ENCODE results near the gene MYDGF. TPM values are rescaled to one million over a fixed set of nuclear protein-coding genes. Genes with fewer than 3 reads are reported as not detected.
A peak's percentile ranks its signal among the peaks of the same experiment; 100 is the strongest.

Gene MYDGF
- total RNA-seq, 8 experiments from 2014 or later = 46.4 to 111 (median 69.0) TPM

GRCh38 chr19:4709440-4710280, 39.5 kb upstream of the MYDGF start:
- Histone ChIP-seq H3K4me3 (no peak overlapping the region), H3K27ac (no peak overlapping the region), H3K4me1 (replicated peaks in 1 of 2) (no peaks in the 10 kb centered on the region)
- 82 to 100% (median 96%) methylated on average over 1 to 12 of the region's 20 CpGs; no CpG with 5 or more reads in 2 of the 10 experiments for WGBS, 10 experiments
- no peak for ATAC-seq (replicated peaks in 6 of 8)
- in situ Hi-C loops (cut with MboI; ENCODE audit: low pct_unique_long_range_greater_than_20kb in 2 of 9, low sequenced_read_pairs in 9 of 9, unreplicated experiment in 9 of 9) = no loop called here

GRCh38 chr19:4707956-4708650, 38.0 kb upstream of the MYDGF start:
- no peak overlapping the region for H3K27ac ChIP-seq
- no peak overlapping the region for H3K4me3 ChIP-seq
- ATAC-seq (replicated peaks in 6 of 8) = no peak
- in situ Hi-C loops (cut with MboI; ENCODE audit: low pct_unique_long_range_greater_than_20kb in 2 of 9, low sequenced_read_pairs in 9 of 9, unreplicated experiment in 9 of 9) = no loop called here
- H3K4me1 ChIP-seq (replicated peaks in 1 of 2) = no peaks in the 10 kb centered on the region
- 38 to 100% (median 95%) methylated on average over 1 to 6 of the region's 10 CpGs for WGBS, 10 experiments

DNA sequence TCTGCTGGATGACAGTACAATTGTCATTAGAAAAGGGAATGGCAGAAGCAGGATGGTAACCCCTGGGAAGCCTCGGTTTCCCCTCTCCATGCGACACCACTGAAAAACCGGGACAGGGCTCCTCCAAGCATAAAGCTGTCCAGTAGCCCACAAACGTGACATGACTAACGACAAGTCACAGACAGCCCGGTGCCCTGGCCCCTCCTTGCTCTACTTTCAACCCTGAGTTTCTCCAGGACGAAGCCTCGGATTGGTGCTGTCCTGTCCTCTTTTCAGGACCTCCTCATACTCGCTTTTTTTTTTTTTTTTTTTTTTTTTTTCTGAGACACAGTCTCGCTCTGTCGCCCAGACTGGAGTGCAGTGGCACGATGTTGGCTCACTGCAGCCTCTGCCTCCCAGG, 37.2 kb upstream of the MYDGF start:
- Histone ChIP-seq H3K4me1 (replicated peaks in 1 of 2) (no peaks in the 10 kb centered on the region), H3K4me3 (no peak overlapping the region), H3K27ac (no peak overlapping the region)
- WGBS, 10 experiments = 86 to 100% (median 91%) methylated on average over 1 to 11 of the region's 12 CpGs; no CpG with 5 or more reads in 2 of the 10 experiments
- no peak for ATAC-seq (replicated peaks in 6 of 8)
- in situ Hi-C loops (cut with MboI; ENCODE audit: low pct_unique_long_range_greater_than_20kb in 2 of 9, low sequenced_read_pairs in 9 of 9, unreplicated experiment in 9 of 9) = no loop called here

GRCh38 chr19:4705413-4706131, 35.4 kb upstream of the MYDGF start:
- H3K27ac ChIP-seq = no peak overlapping the region
- H3K4me3 ChIP-seq = no peak overlapping the region
- peak in 3 of 8 experiments; percentile 36 to 86 (median 57) for ATAC-seq (replicated peaks in 6 of 8)
- WGBS, 10 experiments = 42 to 100% (median 65%) methylated on average over 1 to 11 of the region's 19 CpGs; no CpG with 5 or more reads in 4 of the 10 experiments
- in situ Hi-C loops (cut with MboI; ENCODE audit: low pct_unique_long_range_greater_than_20kb in 2 of 9, low sequenced_read_pairs in 9 of 9, unreplicated experiment in 9 of 9) = no loop called here
- no peaks in the 10 kb centered on the region for H3K4me1 ChIP-seq (replicated peaks in 1 of 2)

- 80% methylated on average over 1 of the region's 9 CpGs; no CpG with 5 or more reads in 9 of the 10 experiments for WGBS, 10 experiments
- no peak for ATAC-seq (replicated peaks in 6 of 8)
- no peak overlapping the region for H3K27ac ChIP-seq
- in situ Hi-C loops (cut with MboI; ENCODE audit: low pct_unique_long_range_greater_than_20kb in 2 of 9, low sequenced_read_pairs in 9 of 9, unreplicated experiment in 9 of 9) = no loop called here
- H3K4me3 ChIP-seq = no peak overlapping the region
- no peaks in the 10 kb centered on the region for H3K4me1 ChIP-seq (replicated peaks in 1 of 2)
Observed at GRCh38 chr19:4704317-4704673, 34.2 kb upstream of the MYDGF start.

GRCh38 chr19:4703671-4704316, 33.7 kb upstream of the MYDGF start:
- ATAC-seq (replicated peaks in 6 of 8) = peak in 2 of 8 experiments; percentile 8 to 19
- H3K27ac ChIP-seq = no peak overlapping the region
- no peak overlapping the region for H3K4me3 ChIP-seq
- WGBS, 10 experiments = 80 to 100% (median 95%) methylated on average over 1 to 5 of the region's 28 CpGs; no CpG with 5 or more reads in 3 of the 10 experiments
- no peaks in the 10 kb centered on the region for H3K4me1 ChIP-seq (replicated peaks in 1 of 2)
- in situ Hi-C loops (cut with MboI; ENCODE audit: low pct_unique_long_range_greater_than_20kb in 2 of 9, low sequenced_read_pairs in 9 of 9, unreplicated experiment in 9 of 9) = no loop called here

DNA sequence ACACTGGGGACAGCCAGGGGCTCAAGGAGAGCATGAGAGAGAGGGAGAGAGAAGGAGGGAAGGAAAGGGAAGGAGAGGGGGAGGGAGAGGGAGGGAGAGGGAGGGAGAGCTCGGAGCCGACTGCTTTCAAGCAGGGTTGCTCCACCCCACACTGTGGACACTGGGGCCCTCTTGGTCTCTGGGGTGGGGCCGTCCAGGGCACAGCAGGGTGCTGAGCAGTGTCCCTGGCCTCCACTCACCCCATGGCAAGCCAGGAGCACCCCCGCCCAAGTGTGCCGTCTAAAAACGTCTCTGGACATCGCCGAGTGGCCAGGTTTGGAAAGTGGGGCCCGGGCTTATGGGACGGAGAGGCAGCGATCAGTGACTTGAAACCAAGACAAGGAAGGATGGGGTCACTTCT, 32.6 kb upstream of the MYDGF start:
- H3K27ac ChIP-seq = no peak overlapping the region
- no peak overlapping the region for H3K4me3 ChIP-seq
- no peak for ATAC-seq (replicated peaks in 6 of 8)
- no peaks in the 10 kb centered on the region for H3K4me1 ChIP-seq (replicated peaks in 1 of 2)
- WGBS, 10 experiments = 80 to 100% (median 97%) methylated on average over 1 to 4 of the region's 11 CpGs; no CpG with 5 or more reads in 6 of the 10 experiments
- in situ Hi-C loops (cut with MboI; ENCODE audit: low pct_unique_long_range_greater_than_20kb in 2 of 9, low sequenced_read_pairs in 9 of 9, unreplicated experiment in 9 of 9) = no loop called here

DNA sequence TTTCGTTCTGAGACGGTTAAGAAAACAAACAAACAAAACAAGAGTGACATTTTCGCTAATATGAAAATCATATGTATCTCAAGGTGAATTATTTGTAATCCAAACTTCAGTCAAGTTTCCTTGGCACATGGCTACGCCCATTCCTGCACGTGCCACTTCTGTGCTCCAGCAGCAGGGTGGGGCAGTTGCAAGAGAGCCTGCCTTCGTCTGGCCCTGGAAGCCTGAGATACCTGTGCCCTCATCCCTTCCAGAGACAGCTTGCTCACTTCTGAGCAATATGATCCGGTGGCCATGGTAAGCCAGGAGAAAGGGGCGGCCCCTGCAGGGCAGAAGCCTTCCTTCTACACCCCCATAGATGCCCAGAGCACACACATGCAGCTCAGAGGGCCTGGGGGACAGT, 31.4 kb upstream of the MYDGF start:
- WGBS, 10 experiments = 69 to 100% (median 95%) methylated on average over 1 to 6 of the region's 8 CpGs; no CpG with 5 or more reads in 3 of the 10 experiments
- Histone ChIP-seq H3K4me1 (replicated peaks in 1 of 2) (no peaks in the 10 kb centered on the region), H3K4me3 (no peak overlapping the region), H3K27ac (no peak overlapping the region)
- in situ Hi-C loops (cut with MboI; ENCODE audit: low pct_unique_long_range_greater_than_20kb in 2 of 9, low sequenced_read_pairs in 9 of 9, unreplicated experiment in 9 of 9) = no loop called here
- ATAC-seq (replicated peaks in 6 of 8) = no peak

DNA sequence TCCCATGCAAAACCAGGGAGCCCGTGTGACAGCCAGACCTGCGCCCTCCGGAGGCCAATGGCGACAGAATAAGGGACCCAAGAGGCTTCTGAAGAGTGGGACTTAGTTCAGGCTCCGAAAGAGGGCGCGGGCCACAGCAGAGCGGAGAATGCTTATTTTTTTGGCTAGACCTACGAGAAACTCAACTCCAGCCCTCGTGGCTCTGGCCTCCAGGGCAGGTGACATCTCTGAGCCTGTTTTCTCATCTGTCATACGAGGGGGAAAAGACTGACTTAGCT, 30.5 kb upstream of the MYDGF start:
- Histone ChIP-seq H3K4me3 (no peak overlapping the region), H3K4me1 (replicated peaks in 1 of 2) (no peaks in the 10 kb centered on the region), H3K27ac (no peak overlapping the region)
- 50 to 83% (median 78%) methylated on average over 2 to 9 of the region's 11 CpGs; no CpG with 5 or more reads in 6 of the 10 experiments for WGBS, 10 experiments
- in situ Hi-C loops (cut with MboI; ENCODE audit: low pct_unique_long_range_greater_than_20kb in 2 of 9, low sequenced_read_pairs in 9 of 9, unreplicated experiment in 9 of 9) = no loop called here
- no peak for ATAC-seq (replicated peaks in 6 of 8)

- in situ Hi-C loops (cut with MboI; ENCODE audit: low pct_unique_long_range_greater_than_20kb in 2 of 9, low sequenced_read_pairs in 9 of 9, unreplicated experiment in 9 of 9) = no loop called here
- peak in 5 of 8 experiments; percentile 4 to 68 (median 15) for ATAC-seq (replicated peaks in 6 of 8)
- no peaks in the 10 kb centered on the region for H3K4me1 ChIP-seq (replicated peaks in 1 of 2)
- no peak overlapping the region for H3K27ac ChIP-seq
- 40 to 94% (median 78%) methylated on average over 1 to 7 of the region's 33 CpGs; no CpG with 5 or more reads in 4 of the 10 experiments for WGBS, 10 experiments
- H3K4me3 ChIP-seq = no peak overlapping the region
Observed at GRCh38 chr19:4699826-4700692, 29.9 kb upstream of the MYDGF start.

DNA sequence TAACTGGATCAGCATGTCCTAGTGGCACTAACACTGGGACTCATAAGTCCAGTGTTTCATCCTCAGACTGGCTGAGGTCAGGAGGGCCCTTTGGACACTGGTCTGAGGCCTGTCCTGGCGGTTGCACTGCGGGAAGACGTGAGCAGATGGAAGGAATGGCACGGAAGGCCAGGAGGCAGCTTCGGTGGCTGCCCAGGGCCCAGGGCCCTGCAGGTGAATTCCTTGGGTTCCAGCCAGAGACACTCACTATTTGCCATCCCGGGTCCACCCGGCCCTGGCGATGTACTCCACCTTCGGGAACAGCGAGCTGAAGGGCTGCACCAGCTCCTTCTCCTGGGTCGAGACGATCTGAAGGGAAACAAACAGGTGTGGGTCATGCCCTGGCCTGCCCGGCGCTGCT, 27.2 kb upstream of the MYDGF start:
- Histone ChIP-seq H3K4me1 (replicated peaks in 1 of 2) (no peaks in the 10 kb centered on the region), H3K4me3 (no peak overlapping the region), H3K27ac (no peak overlapping the region)
- no peak for ATAC-seq (replicated peaks in 6 of 8)
- in situ Hi-C loops (cut with MboI; ENCODE audit: low pct_unique_long_range_greater_than_20kb in 2 of 9, low sequenced_read_pairs in 9 of 9, unreplicated experiment in 9 of 9) = no loop called here
- WGBS, 10 experiments = 82 to 100% (median 90%) methylated on average over 1 to 8 of the region's 14 CpGs; no CpG with 5 or more reads in 5 of the 10 experiments

DNA sequence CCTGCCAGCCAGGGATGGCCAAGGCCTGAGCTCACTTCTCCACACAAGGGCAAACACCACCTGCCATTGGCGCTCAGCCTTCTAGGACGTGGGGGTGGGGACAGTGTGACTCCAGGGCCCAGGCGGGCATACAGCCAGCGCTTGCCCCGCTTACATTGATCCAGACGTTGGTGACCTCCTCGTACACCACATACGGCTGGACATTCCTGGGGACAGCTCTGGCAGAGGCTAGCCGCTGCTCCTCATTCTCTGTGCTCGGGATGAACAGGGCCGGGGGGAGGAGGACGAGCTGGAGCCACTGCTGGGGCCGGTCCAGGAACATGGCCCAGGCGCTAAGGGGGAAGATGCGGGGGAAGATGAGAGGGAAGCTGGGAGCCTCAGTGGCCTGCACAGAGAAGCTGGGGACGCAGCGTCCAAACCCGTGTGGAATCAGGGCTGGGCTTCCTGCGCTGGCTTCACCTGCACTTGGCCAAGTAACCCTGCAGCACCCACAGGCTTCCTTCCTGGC, 25.1 kb upstream of the MYDGF start:
- 83 to 100% (median 94%) methylated on average over 1 to 5 of the region's 19 CpGs; no CpG with 5 or more reads in 7 of the 10 experiments for WGBS, 10 experiments
- no peak overlapping the region for H3K27ac ChIP-seq
- H3K4me3 ChIP-seq = no peak overlapping the region
- in situ Hi-C loops (cut with MboI; ENCODE audit: low pct_unique_long_range_greater_than_20kb in 2 of 9, low sequenced_read_pairs in 9 of 9, unreplicated experiment in 9 of 9) = no loop called here
- no peak for ATAC-seq (replicated peaks in 6 of 8)
- no peaks in the 10 kb centered on the region for H3K4me1 ChIP-seq (replicated peaks in 1 of 2)

Data from motor neuron (in vitro differentiated cells).